ENCODE measurements around the gene MB21D2.

Gene MB21D2

DNA sequence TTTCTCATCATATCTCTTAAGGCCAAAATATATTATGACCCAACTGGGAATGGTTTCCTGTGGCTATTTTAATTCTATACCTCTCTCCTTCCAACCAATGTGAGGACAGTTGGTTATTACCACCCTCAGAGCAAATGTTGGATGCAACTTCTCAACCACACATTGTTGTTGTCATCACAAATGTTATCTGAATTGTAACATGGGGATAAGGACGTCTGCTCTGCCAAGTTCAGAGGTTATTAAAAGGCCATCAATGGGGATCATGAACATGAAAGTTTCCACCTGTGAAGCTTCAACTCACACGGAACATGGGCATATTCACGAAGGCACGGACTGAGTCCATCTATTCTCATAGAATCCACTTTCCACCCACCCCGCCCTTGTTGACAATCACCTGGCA, 46.8 kb downstream of the MB21D2 start:
- Histone ChIP-seq H3K27ac (no peak overlapping the region), H3K36me3 (replicated peaks) (no peaks in the 10 kb centered on the region), H3K27me3 (replicated peaks) (no peaks in the 10 kb centered on the region), H3K4me3 (ENCODE audit: low read depth, low read length) (no peak overlapping the region)
- in situ Hi-C loops (cut with HindIII; ENCODE audit: low pct_ligation_motif_present, low sequenced_read_pairs): no loop called here
- DNase-seq: no peak
- TF ChIP-seq, protein P1, sequence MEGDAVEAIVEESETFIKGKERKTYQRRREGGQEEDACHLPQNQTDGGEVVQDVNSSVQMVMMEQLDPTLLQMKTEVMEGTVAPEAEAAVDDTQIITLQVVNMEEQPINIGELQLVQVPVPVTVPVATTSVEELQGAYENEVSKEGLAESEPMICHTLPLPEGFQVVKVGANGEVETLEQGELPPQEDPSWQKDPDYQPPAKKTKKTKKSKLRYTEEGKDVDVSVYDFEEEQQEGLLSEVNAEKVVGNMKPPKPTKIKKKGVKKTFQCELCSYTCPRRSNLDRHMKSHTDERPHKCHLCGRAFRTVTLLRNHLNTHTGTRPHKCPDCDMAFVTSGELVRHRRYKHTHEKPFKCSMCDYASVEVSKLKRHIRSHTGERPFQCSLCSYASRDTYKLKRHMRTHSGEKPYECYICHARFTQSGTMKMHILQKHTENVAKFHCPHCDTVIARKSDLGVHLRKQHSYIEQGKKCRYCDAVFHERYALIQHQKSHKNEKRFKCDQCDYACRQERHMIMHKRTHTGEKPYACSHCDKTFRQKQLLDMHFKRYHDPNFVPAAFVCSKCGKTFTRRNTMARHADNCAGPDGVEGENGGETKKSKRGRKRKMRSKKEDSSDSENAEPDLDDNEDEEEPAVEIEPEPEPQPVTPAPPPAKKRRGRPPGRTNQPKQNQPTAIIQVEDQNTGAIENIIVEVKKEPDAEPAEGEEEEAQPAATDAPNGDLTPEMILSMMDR (IDR thresholded peaks at IDR 0.05; ENCODE audit: low read depth, low read length, missing control alignments): no peak

DNA sequence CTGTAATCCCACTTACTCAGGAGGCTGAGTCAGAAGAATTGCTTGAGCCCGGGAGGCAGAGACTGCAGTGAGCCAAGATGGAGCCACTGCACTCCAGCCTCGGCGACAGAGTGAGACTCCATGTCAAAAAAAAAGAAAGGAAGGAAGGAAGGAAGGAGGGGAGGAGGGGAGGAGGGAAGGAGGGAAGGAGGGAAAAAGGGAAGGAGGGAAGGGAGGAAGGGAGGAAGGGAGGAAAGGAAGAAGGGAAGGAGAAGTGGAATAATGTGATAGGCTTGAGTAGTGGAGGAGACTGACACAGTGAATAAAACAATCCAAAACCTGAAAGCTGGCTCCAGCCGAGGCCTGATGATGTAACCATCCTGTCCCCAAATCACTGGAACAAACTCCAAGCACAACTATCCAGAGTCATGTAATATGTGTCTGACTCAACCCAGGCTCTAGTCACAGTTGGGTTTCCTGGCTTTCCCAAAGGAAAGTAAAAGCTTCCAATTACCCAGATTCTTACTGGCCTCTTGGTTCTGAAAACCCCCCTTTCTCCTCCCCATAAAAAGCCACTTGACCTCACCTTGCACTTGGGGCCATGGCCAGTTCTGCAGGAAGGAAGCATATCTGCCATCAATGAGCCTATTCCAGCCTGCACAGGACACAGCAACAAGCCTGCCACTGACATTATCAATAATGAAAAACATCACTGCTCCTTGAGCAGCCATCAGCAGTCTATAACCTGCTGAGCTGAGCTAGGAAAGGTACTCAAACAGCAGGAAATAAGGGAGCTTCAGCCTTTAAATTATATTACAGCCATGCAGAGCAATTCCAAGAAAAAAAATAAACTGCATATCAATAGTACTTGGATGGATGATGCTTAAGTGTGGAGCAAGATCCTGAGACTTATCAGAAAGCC, 48.3 kb downstream of the MB21D2 start:
- Histone ChIP-seq H3K4me3 (ENCODE audit: low read depth, low read length) (no peak overlapping the region), H3K27me3 (replicated peaks) (no peaks in the 10 kb centered on the region), H3K27ac (peak overlapping the region; percentile 42), H3K36me3 (replicated peaks) (no peaks in the 10 kb centered on the region)
- in situ Hi-C loops (cut with HindIII; ENCODE audit: low pct_ligation_motif_present, low sequenced_read_pairs): no loop called here
- TF ChIP-seq, protein P1 (IDR thresholded peaks at IDR 0.05; ENCODE audit: low read depth, low read length, missing control alignments): no peak
- peak; percentile 59 for DNase-seq

DNA sequence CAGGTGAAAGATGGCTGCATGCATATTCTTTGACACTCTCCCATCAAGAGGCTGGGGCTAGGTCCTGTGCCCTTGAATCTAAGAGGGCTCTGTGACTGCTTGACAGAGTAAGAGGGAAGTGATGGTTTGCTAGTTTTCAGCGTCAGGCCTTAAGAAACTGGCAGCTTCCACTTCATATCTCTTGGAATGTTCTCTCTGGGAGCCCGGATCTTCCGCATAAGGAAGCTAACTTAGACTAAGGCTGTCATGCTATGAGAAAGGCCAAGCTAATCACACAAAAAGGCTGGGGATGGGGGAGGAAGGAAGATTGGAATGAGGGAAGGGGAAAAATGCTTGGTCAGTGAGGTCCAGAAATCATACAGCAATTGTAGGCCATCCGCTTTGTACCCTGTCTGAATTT, 50.0 kb downstream of the MB21D2 start:
- Histone ChIP-seq H3K36me3 (replicated peaks) (no peaks in the 10 kb centered on the region), H3K27ac (peak overlapping the region; percentile 81), H3K4me3 (ENCODE audit: low read depth, low read length) (no peak overlapping the region), H3K27me3 (replicated peaks) (no peaks in the 10 kb centered on the region)
- DNase-seq: peak; percentile 79
- in situ Hi-C loops (cut with HindIII; ENCODE audit: low pct_ligation_motif_present, low sequenced_read_pairs): no loop called here
- TF ChIP-seq, protein P1 (IDR thresholded peaks at IDR 0.05; ENCODE audit: low read depth, low read length, missing control alignments): no peak

DNA sequence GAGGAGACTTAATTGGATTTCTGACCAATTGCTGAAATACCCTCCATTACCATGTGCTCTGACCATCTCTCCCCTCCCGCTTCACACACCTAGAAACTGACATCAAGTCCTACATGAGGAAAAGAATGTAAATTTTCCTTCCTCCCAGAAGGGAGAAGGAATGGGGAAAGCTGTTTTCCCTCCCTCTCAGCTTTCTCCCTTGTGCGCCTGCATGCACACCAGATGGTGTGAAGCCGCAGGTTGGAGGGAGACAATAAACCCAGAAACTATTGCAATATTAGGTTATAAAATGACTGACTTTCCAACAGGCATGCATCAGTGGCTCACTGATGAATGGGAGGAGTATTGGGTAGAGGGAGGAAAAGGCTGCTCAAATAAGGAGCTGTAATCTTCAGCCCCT, 50.9 kb downstream of the MB21D2 start:
- Histone ChIP-seq H3K36me3 (replicated peaks) (no peaks in the 10 kb centered on the region), H3K27ac (peak overlapping the region; percentile 81), H3K4me3 (ENCODE audit: low read depth, low read length) (no peak overlapping the region), H3K27me3 (replicated peaks) (no peaks in the 10 kb centered on the region)
- no peak for DNase-seq
- in situ Hi-C loops (cut with HindIII; ENCODE audit: low pct_ligation_motif_present, low sequenced_read_pairs): no loop called here
- TF ChIP-seq, protein P1 (IDR thresholded peaks at IDR 0.05; ENCODE audit: low read depth, low read length, missing control alignments): no peak

DNA sequence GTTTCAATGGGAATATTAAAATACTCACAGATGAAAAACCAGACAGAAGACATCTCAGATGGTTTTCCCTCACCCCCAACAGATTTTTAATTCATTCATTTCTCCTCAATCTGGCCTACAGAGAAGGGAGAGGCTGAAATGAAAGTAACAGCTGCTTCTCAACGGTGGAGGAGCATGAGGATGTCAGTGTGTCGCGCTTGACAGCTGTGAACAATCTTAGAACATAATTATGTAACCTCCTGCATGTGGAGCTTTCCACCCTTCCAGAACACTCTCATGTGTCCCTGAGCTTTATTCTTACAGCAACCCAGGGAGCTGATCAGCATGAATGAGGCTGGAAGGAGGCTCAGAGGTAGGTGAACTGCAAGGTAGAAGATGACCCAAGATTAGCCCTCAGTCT, 52.7 kb downstream of the MB21D2 start:
- no peak overlapping the region for H3K4me3 ChIP-seq (ENCODE audit: low read depth, low read length)
- TF ChIP-seq, protein P1 (IDR thresholded peaks at IDR 0.05; ENCODE audit: low read depth, low read length, missing control alignments): no peak
- no peaks in the 10 kb centered on the region for H3K27me3 ChIP-seq (replicated peaks)
- no peak for DNase-seq
- no peak overlapping the region for H3K27ac ChIP-seq
- no peaks in the 10 kb centered on the region for H3K36me3 ChIP-seq (replicated peaks)
- in situ Hi-C loops (cut with HindIII; ENCODE audit: low pct_ligation_motif_present, low sequenced_read_pairs): no loop called here

DNA sequence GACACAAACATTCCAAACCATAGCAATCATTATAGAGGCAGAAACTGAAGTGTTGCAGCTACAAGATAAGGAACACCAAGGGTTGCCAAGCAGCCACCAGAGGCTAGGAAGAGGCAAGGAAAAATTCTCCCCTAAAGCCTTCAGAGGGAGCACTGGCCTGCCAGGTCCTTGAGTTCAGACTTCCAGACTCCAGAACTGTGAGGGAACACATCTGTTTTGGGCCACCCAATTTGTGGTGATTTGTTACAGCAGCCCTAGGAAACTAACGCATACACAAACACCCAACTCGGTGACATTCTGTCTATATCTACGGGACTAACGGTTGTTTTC, 54.6 kb downstream of the MB21D2 start:
- H3K27ac ChIP-seq: no peak overlapping the region
- H3K36me3 ChIP-seq (replicated peaks): no peaks in the 10 kb centered on the region
- DNase-seq: no peak
- H3K27me3 ChIP-seq (replicated peaks): no peaks in the 10 kb centered on the region
- TF ChIP-seq, protein P1 (IDR thresholded peaks at IDR 0.05; ENCODE audit: low read depth, low read length, missing control alignments): no peak
- in situ Hi-C loops (cut with HindIII; ENCODE audit: low pct_ligation_motif_present, low sequenced_read_pairs): no loop called here
- H3K4me3 ChIP-seq (ENCODE audit: low read depth, low read length): no peak overlapping the region

Data from brain microvascular endothelial cell (primary cell).